DMS 273 treated with DMSO at 0.1 percent for 48 hours (cell line): Measurements from ENCODE around the gene PSORS1C2.
"Not testable (repeated sequence)": the region's sequence is repeated elsewhere in the genome, so short reads cannot be mapped to it uniquely, and the experiment has no call there.

Source experiments
- DNase-seq: peaks from one replicate; lab custom pipeline; 2025; lab: John Stamatoyannopoulos, UW

Gene PSORS1C2

DNA sequence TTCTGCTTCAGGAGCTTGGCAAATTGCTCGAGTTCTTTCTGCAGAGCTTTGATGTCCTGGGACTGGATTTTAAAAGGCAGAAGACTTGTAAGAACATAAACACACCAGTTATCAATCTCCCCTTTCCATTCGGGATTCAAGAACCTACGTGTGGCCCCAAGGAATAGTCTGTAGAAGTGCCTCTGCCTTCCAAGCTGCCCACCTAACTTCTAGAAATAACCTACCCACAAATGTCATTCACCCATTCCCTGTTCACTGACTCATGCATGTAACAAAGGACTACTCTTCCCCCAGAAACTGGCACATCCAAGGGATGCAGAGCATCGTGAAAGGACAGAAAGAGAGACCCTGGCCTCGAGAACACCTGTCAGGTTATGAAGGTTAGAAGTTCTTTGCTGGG is 27.1 kb upstream of the PSORS1C2 start:
- DNase-seq, result no peak

- DNase-seq, result not testable (repeated sequence)
These were observed 26.4 kb upstream of the PSORS1C2 start for GRCh38 chr6:31165064-31165832.

DNA sequence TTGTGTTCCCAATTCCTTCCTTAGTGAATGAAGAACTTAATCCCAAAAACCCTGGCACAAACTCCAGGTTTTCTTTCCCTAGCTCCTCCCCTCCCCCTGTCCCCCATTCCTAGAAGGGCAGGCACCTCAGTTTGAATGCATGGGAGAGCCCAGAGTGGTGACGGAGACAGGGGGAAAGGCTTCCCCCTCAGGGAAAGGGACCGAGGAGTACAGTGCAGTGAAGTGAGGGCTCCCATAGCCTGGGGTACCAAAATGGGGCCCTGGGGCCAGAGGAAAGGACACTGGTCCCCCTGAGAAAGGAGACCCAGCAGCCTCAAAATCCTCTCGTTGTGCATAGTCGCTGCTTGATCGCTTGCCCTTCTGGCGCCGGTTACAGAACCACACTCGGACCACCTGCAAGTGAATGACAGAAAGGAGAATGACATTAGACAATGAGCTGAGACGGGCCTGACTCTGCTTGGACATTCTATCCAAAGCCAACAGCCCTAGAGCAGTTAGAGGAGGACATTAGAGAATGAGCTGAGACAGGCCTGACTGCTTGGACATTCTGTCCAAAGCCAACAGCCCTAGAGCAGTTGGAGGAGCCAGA is 25.7 kb upstream of the PSORS1C2 start:
- not testable (repeated sequence) for DNase-seq

GRCh38 chr6:31163922-31164321 is 25.1 kb upstream of the PSORS1C2 start:
- no peak for DNase-seq

GRCh38 chr6:31162463-31163165 is 23.7 kb upstream of the PSORS1C2 start:
- DNase-seq, result no peak

GRCh38 chr6:31161216-31162126 is 22.6 kb upstream of the PSORS1C2 start:
- DNase-seq, result no peak

DNA sequence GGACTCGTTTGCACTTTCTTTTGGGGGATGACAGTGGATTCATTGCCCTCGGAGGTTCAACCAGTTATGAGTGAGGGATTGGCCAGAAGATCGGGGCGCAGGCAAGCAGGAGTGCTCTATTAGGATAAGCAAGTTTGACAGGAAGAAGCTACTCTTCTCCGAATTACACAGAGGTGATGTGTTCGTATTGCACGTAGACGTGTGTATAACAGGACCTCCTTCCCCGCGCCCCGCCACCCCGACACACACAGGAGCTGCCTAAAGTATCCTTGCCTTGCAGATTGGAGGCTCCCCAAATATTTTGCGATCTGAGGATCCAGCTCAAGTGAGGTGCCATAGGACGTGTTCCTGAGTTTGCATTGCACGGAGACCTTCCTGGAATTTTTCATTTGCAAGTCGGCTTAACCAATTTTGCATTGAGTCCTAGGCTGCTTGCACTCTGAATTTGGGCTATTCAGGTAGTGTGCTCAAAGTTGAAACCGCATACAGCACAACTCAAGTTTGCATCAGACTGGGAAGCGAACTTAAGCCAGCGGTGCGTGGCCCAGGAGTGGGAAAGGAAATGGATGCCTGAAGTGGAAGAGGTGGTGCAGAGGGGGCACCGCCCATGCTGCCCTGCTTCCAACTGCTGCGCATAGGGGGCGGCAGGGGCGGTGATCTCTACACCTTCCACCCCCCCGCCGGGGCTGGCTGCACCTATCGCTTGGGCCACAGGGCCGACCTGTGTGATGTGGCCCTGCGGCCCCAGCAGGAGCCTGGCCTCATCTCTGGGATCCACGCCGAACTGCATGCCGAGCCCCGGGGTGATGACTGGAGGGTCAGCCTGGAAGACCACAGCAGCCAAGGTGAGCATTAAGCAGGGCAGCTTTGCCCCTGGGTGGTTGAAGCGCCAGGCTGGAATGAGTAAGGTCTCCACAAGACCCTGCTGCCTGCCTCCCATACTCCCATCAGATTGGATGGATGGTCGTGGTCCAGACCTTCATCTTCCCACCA is 20.3 kb upstream of the PSORS1C2 start:
- DNase-seq, result no peak

DNA sequence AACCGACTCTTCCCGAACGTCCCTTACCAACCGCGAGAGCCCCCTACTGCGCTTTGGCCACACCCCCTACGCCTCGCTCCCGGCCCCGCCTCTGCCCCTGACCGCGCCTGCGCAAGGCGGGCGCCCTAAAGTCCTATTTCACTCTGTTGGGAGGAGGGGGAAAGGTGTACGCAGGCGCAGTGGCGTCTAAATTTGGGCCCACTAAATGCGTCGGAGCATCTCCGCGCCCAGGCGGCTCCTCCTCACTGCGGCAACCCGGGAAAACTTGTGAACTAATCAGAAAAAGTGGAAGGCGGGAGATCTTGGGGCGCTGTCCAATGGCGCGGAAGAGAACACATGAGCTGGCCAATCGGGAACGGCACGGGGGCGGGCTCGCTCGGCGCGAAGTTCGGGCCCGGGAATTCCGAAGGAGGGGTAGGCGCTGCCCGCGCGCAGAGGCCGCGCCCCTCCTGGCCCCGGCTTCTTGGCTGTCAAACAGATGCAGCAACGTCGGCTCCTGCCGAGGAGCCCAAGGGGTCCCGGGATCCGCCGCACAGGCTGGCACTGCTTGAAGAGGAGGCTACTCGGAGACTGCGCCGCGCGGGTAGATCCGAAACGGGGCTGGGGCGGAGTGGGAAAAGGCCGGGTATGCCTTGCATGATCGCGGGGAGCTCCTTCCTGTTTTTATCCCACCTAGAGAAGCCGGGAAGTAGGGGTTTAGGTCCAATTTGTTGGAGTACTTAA is 19.4 kb upstream of the PSORS1C2 start, which contains the start of gene TCF19:
Gene TCF19 (plus strand): TSS at position 450 of the 723 bp plus-strand sequence. CDS start 881 bp downstream, outside the sequence.
- peak; percentile 98 for DNase-seq

GRCh38 chr6:31157513-31158139 is 18.8 kb upstream of the PSORS1C2 start, which contains the start of gene CCHCR1:
Gene CCHCR1 (minus strand): TSS chr6:31157802. CDS start chr6:31157600, 202 bp downstream.
- no peak for DNase-seq

DNA sequence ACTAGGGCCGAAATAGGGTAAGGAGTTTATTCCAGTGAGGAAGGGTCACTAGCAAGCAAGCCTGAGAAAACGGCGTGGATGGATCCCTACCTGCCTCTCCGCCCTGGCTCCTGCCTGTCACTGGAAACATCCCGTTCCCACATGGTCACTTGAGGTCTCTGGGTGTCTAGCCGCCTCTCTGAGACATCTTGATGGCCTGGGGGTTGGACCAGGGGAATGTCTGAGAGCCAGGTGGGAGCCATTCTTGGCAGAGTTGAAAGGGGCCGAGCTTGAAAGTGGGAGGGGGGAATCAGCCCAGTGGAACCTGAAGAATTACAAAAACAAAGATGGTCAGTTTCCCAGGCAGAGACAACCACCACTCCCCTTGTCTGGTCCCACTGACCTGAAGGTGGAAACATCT is 17.8 kb upstream of the PSORS1C2 start:
- no peak for DNase-seq

- no peak for DNase-seq
These were observed 15.6 kb upstream of the PSORS1C2 start for GRCh38 chr6:31154436-31154835.

- DNase-seq, result no peak
These were observed 13.9 kb upstream of the PSORS1C2 start for GRCh38 chr6:31152781-31153180.

- DNase-seq, result no peak
These were observed 11.1 kb upstream of the PSORS1C2 start for GRCh38 chr6:31149827-31150447.

- DNase-seq, result no peak
These were observed 6.5 kb upstream of the PSORS1C2 start for GRCh38 chr6:31145386-31145785.

GRCh38 chr6:31144970-31145340 is 6.1 kb upstream of the PSORS1C2 start:
- DNase-seq, result no peak

- DNase-seq, result no peak
These were observed 5.6 kb upstream of the PSORS1C2 start for GRCh38 chr6:31144296-31144969.

DNA sequence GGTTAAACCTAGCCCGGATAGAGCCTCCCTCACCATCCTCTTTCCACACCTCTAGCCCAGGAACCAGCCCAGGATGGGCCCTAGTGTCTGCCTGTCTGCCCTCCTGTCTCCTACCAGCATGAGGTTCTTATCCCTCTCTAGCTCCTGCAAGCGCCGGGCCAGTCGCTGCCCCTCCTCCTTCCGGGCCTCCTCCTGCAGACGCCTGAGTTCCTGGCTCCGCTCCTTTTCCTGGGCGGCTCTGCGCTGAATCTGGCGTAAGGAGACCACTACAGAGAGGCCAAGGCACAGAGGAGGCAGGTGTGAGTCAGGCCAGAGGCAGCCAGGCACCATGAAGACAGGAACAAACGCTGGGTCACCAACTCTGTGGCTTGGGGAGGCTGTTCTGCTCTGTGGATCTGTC is 4.3 kb upstream of the PSORS1C2 start:
- no peak for DNase-seq

- no peak for DNase-seq
These were observed 3.5 kb upstream of the PSORS1C2 start for GRCh38 chr6:31142361-31142761.
